ENCODE data around the gene PPP2R3A. TPM values are rescaled to one million over a fixed set of nuclear protein-coding genes. Genes with fewer than 3 reads are reported as not detected.
"Not testable (repeated sequence)": the region's sequence is repeated elsewhere in the genome, so short reads cannot be mapped to it uniquely, and the experiment has no call there.

The PPP2R3A gene
- total and polyA plus RNA-seq, 8 donors = 1.3 to 7.0 (median 4.3) TPM

GRCh38 chr3:136151219-136151618 lies 185.7 kb downstream of the PPP2R3A start:
- ATAC-seq = no peak
- DNase-seq = no peak
- Histone ChIP-seq H3K4me3 (no peak overlapping the region), H3K27me3 (no peaks in the 10 kb centered on the region), H3K4me1 (no peaks in the 10 kb centered on the region), H3K9me3 (no peaks in the 10 kb centered on the region), H3K27ac (no peak overlapping the region), H3K36me3 (peaks cover 0 to 15% (median 0%) of the 10 kb centered on the region in 3 donors)
- WGBS, 2 donors = 87 to 90% methylated on average over 10 of the region's 10 CpGs
- intact Hi-C loops (cut with DNase I) = no loop called here
- FAIRE-seq = no peak
- TF ChIP-seq, protein P1, sequence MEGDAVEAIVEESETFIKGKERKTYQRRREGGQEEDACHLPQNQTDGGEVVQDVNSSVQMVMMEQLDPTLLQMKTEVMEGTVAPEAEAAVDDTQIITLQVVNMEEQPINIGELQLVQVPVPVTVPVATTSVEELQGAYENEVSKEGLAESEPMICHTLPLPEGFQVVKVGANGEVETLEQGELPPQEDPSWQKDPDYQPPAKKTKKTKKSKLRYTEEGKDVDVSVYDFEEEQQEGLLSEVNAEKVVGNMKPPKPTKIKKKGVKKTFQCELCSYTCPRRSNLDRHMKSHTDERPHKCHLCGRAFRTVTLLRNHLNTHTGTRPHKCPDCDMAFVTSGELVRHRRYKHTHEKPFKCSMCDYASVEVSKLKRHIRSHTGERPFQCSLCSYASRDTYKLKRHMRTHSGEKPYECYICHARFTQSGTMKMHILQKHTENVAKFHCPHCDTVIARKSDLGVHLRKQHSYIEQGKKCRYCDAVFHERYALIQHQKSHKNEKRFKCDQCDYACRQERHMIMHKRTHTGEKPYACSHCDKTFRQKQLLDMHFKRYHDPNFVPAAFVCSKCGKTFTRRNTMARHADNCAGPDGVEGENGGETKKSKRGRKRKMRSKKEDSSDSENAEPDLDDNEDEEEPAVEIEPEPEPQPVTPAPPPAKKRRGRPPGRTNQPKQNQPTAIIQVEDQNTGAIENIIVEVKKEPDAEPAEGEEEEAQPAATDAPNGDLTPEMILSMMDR (IDR thresholded peaks at IDR 0.05) = no peak

DNA sequence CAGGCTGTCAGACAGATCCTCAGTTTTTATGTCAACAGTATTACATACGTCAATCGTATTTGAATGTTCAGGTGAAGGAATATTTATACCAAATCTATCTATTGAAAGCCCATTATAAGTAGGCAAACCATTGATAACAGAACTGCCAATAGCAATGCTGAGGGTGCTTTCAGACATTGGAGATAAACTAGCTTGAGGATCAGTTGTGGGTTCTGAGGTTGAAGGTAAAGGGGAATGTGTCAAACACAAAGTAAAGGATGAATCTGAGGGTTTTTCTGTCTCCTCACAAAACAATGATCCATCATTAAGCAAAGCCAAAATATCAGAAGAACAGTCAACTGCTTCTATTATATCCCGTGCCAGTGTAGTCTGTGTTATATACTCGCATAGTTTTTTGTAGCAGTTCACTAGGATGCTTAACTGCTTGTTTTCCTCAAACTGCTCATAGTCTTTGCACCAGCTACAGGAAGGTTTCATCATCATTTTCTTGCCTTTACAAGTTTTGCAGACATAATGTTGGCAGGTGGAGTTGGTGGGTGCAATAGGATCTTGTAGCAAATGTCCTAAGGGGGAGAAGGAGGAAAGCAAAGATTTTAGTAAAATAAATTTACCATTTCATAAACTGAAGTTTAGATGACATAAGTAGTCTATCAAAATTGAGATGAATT lies 186.8 kb downstream of the PPP2R3A start:
- no peaks in the 10 kb centered on the region for H3K27me3 ChIP-seq
- intact Hi-C loops (cut with DNase I) = no loop called here
- WGBS, 2 donors = 78 to 80% methylated on average over 4 of the region's 4 CpGs
- no peak overlapping the region for H3K27ac ChIP-seq
- TF ChIP-seq, protein P1 (IDR thresholded peaks at IDR 0.05) = no peak
- peaks cover 0 to 15% (median 0%) of the 10 kb centered on the region in 3 donors for H3K36me3 ChIP-seq
- DNase-seq (no peak), FAIRE-seq (no peak), ATAC-seq (no peak)
- no peak overlapping the region for H3K4me3 ChIP-seq
- H3K9me3 ChIP-seq = no peaks in the 10 kb centered on the region
- H3K4me1 ChIP-seq = no peaks in the 10 kb centered on the region

GRCh38 chr3:136152963-136153362 lies 187.4 kb downstream of the PPP2R3A start:
- 95 to 97% methylated on average over 4 of the region's 4 CpGs for WGBS, 2 donors
- Histone ChIP-seq H3K36me3 (peaks cover 0 to 15% (median 0%) of the 10 kb centered on the region in 3 donors), H3K27me3 (no peaks in the 10 kb centered on the region), H3K9me3 (no peaks in the 10 kb centered on the region), H3K4me1 (no peaks in the 10 kb centered on the region), H3K27ac (no peak overlapping the region), H3K4me3 (no peak overlapping the region)
- DNase-seq = no peak
- no peak for FAIRE-seq
- ATAC-seq = no peak
- TF ChIP-seq, protein P1 (IDR thresholded peaks at IDR 0.05) = no peak
- intact Hi-C loops (cut with DNase I) = no loop called here

DNA sequence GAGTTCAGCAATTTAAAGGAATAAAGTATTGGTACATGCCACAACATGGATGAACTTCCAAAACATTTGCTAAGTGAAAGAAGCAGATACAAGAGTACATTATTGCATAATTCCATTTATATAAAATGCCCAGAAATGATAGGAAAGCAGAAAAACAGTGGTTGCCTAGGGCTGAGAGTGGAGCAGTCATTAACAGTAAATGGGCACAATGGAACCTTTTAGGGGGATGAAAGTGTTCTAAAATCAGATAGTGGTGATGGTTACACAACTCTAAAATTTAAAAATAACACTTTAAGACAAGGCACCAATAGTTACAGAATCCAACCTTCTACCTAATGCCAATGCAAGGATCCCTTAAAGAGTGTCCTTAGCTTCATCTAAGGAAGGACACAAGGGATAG lies 196.0 kb downstream of the PPP2R3A start:
- Histone ChIP-seq H3K27me3 (no peaks in the 10 kb centered on the region), H3K4me3 (no peak overlapping the region), H3K4me1 (peaks cover 0 to 19% (median 15%) of the 10 kb centered on the region in 3 donors), H3K9me3 (no peaks in the 10 kb centered on the region), H3K36me3 (no peaks in the 10 kb centered on the region), H3K27ac (no peak overlapping the region)
- TF ChIP-seq, protein P1 (IDR thresholded peaks at IDR 0.05) = no peak
- FAIRE-seq (no peak), DNase-seq (no peak), ATAC-seq (no peak)
- intact Hi-C loops (cut with DNase I) = no loop called here

DNA sequence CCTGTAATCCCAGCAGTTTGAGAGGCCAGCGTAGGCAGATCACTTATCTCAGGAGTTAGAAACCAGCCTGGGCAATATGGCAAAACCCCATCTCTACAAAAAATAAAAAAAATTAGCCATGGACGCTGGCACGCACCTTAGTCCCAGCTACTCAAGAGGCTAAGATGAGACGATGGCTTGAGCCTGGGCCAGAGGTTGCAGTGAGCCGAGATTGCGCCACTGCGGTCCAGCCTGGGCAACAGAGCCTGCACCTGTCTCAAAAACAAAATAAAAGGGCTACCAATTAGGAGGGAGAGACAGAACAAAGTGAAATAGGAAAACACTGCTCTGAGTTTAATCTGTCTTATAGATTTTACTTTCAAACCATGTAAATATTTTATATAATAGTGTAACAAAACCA lies 196.8 kb downstream of the PPP2R3A start:
- FAIRE-seq = no peak
- H3K4me1 ChIP-seq = peaks cover 0 to 19% (median 15%) of the 10 kb centered on the region in 3 donors
- intact Hi-C loops (cut with DNase I) = no loop called here

GRCh38 chr3:136163607-136164006 lies 198.1 kb downstream of the PPP2R3A start:
- ATAC-seq; H3K4me3 ChIP-seq; H3K9me3 ChIP-seq; DNase-seq; H3K36me3 ChIP-seq; FAIRE-seq; H3K27ac ChIP-seq; H3K27me3 ChIP-seq; intact Hi-C loops (cut with DNase I): not testable (repeated sequence)
- H3K4me1 ChIP-seq = peaks cover 0 to 19% (median 15%) of the 10 kb centered on the region in 3 donors

More for the DNA sequence above, 196.8 kb downstream of the PPP2R3A start:
- TF ChIP-seq, protein P1 (IDR thresholded peaks at IDR 0.05) = no peak
- H3K27ac ChIP-seq = no peak overlapping the region
- H3K9me3 ChIP-seq = no peaks in the 10 kb centered on the region
- ATAC-seq (no peak), DNase-seq (no peak)
- H3K4me3 ChIP-seq = no peak overlapping the region
- 94 to 99% methylated on average over 7 of the region's 7 CpGs for WGBS, 2 donors
- H3K27me3 ChIP-seq = no peaks in the 10 kb centered on the region
- H3K36me3 ChIP-seq = no peaks in the 10 kb centered on the region

Measured in pancreas (tissue), 10 donors.